D721Med (cell line): ENCODE results near the gene ADAT3.

Experiments used
- DNase-seq: peaks from one replicate; pipeline ENCODE4 v3.0.0; 2011; ENCODE audit warnings: low spot score; ENCODE audit not compliant: insufficient read length
- FAIRE-seq: peaks from 2 replicates; lab custom pipeline; 2011; peaks lifted over from hg19 to GRCh38; lab: Jason Lieb, UNC
- TF ChIP-seq, protein P1 (sequence below): IDR thresholded peaks from 2 replicates; pipeline ENCODE4 v1.5.1; 2012; ENCODE audit warnings: mild to moderate bottlenecking, control low read depth; ENCODE audit not compliant: insufficient read depth; ENCODE audit errors: missing control alignments

The ADAT3 gene

DNA sequence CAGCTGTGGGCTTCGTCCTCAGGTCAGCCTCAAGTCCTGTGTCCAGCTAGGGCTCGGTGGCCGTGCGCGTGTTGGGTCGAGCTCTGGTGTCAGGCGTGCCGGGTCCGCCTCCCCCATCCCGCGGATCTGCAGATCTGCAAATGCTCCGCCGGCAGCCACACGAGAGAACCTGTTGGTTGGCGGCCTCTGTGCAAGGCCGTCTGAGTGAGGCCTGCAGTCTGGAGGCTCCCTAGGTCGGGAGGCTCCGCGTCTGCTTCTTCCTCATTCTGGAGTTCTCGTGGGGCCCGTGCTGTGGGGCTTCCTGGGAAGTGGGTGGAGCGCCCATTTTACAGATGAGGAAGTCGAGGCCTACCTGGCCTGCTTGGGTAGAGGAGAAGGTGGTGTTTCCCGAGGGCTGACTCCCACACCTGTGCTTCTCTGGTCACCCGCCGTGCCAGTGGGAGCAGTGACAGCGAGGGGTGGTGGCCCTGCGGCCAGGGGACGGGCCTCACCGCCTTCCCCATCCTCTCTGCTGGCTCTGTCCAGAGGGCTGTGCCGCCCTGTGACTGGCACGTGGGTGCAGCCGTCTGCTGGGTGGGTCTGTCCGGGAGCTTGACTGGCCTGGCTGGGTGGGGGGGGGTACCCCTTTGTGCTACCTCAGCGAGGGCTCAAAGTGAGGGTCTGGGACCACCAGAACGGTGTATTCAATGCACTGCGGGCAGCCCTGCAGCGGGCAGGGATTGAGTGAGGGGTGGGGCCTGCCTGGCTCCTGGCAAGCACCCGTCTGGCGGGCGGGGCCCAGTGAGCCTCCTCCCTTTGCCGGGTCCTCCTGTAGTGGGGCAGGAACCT, 39.1 kb downstream of the ADAT3 start:
- TF ChIP-seq, protein P1, sequence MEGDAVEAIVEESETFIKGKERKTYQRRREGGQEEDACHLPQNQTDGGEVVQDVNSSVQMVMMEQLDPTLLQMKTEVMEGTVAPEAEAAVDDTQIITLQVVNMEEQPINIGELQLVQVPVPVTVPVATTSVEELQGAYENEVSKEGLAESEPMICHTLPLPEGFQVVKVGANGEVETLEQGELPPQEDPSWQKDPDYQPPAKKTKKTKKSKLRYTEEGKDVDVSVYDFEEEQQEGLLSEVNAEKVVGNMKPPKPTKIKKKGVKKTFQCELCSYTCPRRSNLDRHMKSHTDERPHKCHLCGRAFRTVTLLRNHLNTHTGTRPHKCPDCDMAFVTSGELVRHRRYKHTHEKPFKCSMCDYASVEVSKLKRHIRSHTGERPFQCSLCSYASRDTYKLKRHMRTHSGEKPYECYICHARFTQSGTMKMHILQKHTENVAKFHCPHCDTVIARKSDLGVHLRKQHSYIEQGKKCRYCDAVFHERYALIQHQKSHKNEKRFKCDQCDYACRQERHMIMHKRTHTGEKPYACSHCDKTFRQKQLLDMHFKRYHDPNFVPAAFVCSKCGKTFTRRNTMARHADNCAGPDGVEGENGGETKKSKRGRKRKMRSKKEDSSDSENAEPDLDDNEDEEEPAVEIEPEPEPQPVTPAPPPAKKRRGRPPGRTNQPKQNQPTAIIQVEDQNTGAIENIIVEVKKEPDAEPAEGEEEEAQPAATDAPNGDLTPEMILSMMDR = no peak
- FAIRE-seq (no peak), DNase-seq (no peak)

- DNase-seq = no peak
- no peak for FAIRE-seq
- TF ChIP-seq, protein P1 = no peak
These were observed 39.8 kb downstream of the ADAT3 start for GRCh38 chr19:1944916-1945561.

DNA sequence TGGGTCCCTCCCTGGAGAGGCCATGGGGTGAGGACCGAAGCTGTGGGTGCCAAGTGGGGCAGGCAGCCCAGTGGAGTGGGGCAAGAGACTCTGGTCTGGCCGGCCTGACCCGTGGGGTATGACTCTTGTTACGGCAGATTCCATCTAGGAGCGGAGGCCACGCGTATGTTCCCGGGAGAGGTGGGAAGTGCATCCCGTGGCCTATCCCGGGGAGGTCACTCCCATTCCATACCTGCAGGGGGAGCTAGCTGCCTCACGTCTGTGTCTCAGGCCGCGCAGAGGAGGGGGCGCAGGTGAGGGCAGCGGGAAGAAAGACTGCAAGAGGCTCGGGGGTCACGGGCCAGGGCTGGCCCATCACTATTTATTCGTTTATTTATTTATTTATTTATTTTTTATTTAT, 40.7 kb downstream of the ADAT3 start:
- DNase-seq (peak; percentile 82), FAIRE-seq (no peak)
- TF ChIP-seq, protein P1 = peak; percentile 63

- TF ChIP-seq, protein P1 = no peak
- FAIRE-seq (no peak), DNase-seq (no peak)
These were observed 42.5 kb downstream of the ADAT3 start for GRCh38 chr19:1947651-1948209.

DNA sequence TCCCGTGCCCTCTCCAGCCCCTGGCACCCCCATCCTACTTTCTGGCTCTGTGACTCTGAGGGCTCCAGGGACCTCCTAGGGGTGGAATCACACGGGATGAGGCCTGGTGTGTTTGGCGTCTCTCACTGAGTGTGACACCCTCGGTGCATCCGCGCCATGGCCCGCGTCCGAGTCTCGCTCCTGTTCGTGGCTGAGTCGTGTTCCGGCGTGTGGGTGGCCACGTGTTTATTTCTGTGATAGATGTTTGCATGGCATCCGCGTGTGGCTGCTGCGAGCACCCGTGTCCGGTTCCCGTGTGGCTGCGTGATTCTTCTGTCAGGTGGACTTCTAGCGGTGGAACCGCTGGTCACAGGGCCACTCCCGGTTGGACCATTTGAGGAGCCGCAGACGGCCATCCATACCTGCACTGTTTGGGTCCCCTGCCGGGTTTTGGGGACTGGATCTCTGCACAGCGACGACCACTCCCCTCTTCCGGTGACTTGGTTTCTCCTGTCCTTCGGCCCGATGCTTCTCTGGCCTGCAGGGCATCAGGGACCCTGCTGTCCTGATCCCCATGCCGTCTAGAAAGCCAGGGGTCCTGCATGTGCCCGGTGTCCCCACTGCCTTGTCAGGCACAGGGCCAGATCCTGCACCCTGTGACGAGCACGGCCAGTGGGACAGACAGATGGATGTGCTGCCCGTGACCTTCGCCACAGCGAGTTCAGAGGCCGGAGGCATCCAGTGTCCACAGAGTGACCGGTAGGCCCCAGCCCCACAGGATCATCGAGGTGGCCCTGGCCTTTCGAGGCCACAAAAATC, 44.3 kb downstream of the ADAT3 start:
- DNase-seq = no peak
- TF ChIP-seq, protein P1 = no peak
- no peak for FAIRE-seq

- DNase-seq = no peak
- FAIRE-seq = no peak
- TF ChIP-seq, protein P1 = no peak
These were observed 45.4 kb downstream of the ADAT3 start for GRCh38 chr19:1950640-1951039.
